HepG2 (cell line): Measurements from ENCODE around the gene GOLT1A. TPM values are rescaled to one million over a fixed set of nuclear protein-coding genes. Genes with fewer than 3 reads are reported as not detected.
A peak's percentile ranks its signal among the peaks of the same experiment; 100 is the strongest.

ENCODE experiments used
- BRD4 ChIP-seq: sonication (generic); formaldehyde crosslinking; IDR thresholded peaks from 2 replicates; pipeline ENCODE4 v1.4.0; 2020; ENCODE audit warnings: missing genetic modification reagents
- HIVEP1 ChIP-seq: sonication (generic); formaldehyde crosslinking; IDR thresholded peaks from 2 replicates; pipeline ENCODE4 v1.4.0; 2020; ENCODE audit warnings: mild to moderate bottlenecking, missing genetic modification reagents
- HNRNPL ChIP-seq: fragments of 200-400 bp; formaldehyde crosslinking; IDR thresholded peaks from 2 replicates; pipeline ENCODE4 v1.6.1; 2017; ENCODE audit warnings: mild to moderate bottlenecking, low read depth, low read length
- MAFF ChIP-seq: IDR thresholded peaks from 2 replicates; pipeline ENCODE4 v1.6.1; 2011; ENCODE audit warnings: low read depth, low read length, improper control_type of control experiment
- MXI1 ChIP-seq: IDR thresholded peaks from 3 replicates; pipeline ENCODE4 v1.6.1; 2012; ENCODE audit warnings: low read depth, low read length, inconsistent platforms, borderline replicate concordance
- NFYC ChIP-seq: IDR thresholded peaks from 2 replicates; pipeline ENCODE4 v1.6.1; 2016; ENCODE audit warnings: missing genetic modification reagents, missing compliant biosample characterization
- NR1H2 ChIP-seq: sonication (generic); formaldehyde crosslinking; IDR thresholded peaks from 2 replicates; pipeline ENCODE4 v1.8.1; 2022; ENCODE audit warnings: low read depth, missing genetic modification reagents, borderline replicate concordance
- SNAI1 ChIP-seq: sonication (generic); formaldehyde crosslinking; IDR thresholded peaks from 2 replicates; pipeline ENCODE4 v1.5.0; 2020; ENCODE audit warnings: mild to moderate bottlenecking, missing genetic modification reagents, borderline replicate concordance
- SP2 ChIP-seq: sonication (generic); formaldehyde crosslinking; IDR thresholded peaks from 2 replicates; pipeline ENCODE4 v1.5.1; 2020; ENCODE audit warnings: mild to moderate bottlenecking, missing genetic modification reagents
- TGIF2 ChIP-seq: IDR thresholded peaks from 2 replicates; pipeline ENCODE4 v1.6.1; 2016; ENCODE audit warnings: control low read depth, missing compliant biosample characterization
- U2AF2 ChIP-seq: fragments of 200-400 bp; formaldehyde crosslinking; IDR thresholded peaks from 2 replicates; pipeline ENCODE4 v1.6.1; 2017; ENCODE audit warnings: low read depth, mild to moderate bottlenecking, low read length
- ZBTB38 ChIP-seq: sonication (generic); formaldehyde crosslinking; IDR thresholded peaks from 2 replicates; pipeline ENCODE4 v1.5.1; 2020; ENCODE audit warnings: mild to moderate bottlenecking, missing genetic modification reagents
- ZNF550 ChIP-seq: sonication (generic); formaldehyde crosslinking; IDR thresholded peaks from 2 replicates; pipeline ENCODE4 v1.4.0; 2020; ENCODE audit warnings: mild to moderate bottlenecking, missing genetic modification reagents, borderline replicate concordance
- ZNF563 ChIP-seq: sonication (generic); formaldehyde crosslinking; IDR thresholded peaks from 2 replicates; pipeline ENCODE4 v1.8.0; 2022; ENCODE audit warnings: mild to moderate bottlenecking, moderate library complexity, missing genetic modification reagents
- ZNF652 ChIP-seq: IDR thresholded peaks from 2 replicates; pipeline ENCODE4 v1.6.1; 2016; ENCODE audit warnings: low read depth, borderline replicate concordance
- ZNF781 ChIP-seq: sonication (generic); formaldehyde crosslinking; IDR thresholded peaks from 2 replicates; pipeline ENCODE4 v1.5.1; 2020; ENCODE audit warnings: borderline replicate concordance, mild to moderate bottlenecking, missing genetic modification reagents; ENCODE audit errors: not compliant biosample characterization
- ZNF788 ChIP-seq: sonication (generic); formaldehyde crosslinking; IDR thresholded peaks from 2 replicates; pipeline ENCODE4 v1.5.0; 2020; ENCODE audit warnings: mild to moderate bottlenecking, missing genetic modification reagents, borderline replicate concordance
- polyA plus RNA-seq, 8 experiments: library from polyadenylated mRNA; depleted of rRNA in 3 of 8; stranded (reverse) in 7 of 8; unstranded in 1 of 8; fragments of >200 nt; fragmentation: Illumina TruSeq in 4 of 8; extraction: Trizol in 4 of 8; gene quantifications; 2 replicates each; pipeline versions ENCODE4 v1.2.1 to v1.2.3, GENCODE V29; 2011 to 2016; ENCODE audit warnings: low read depth in 4 of 8, missing spikeins in 1 of 8, mixed read lengths in 1 of 8; ENCODE audit not compliant: insufficient read depth in 1 of 8
- total RNA-seq, 5 experiments: library from RNA; depleted of rRNA; stranded (reverse); fragments of >200 nt; fragmentation: Illumina TruSeq; extraction: Trizol; gene quantifications; 2 replicates each; pipeline ENCODE4 v1.2.3, GENCODE V29; 2016; ENCODE audit warnings: low read depth in 1 of 5
- TF ChIP-seq, protein P1 (sequence below): sonication (generic); formaldehyde crosslinking; IDR thresholded peaks from 2 replicates; pipeline ENCODE4 v1.4.0; 2020; ENCODE audit warnings: missing genetic modification reagents, mild to moderate bottlenecking, borderline replicate concordance
- TF ChIP-seq, protein P2 (sequence below): sonication (generic); formaldehyde crosslinking; IDR thresholded peaks from 2 replicates; pipeline ENCODE4 v1.5.0; 2020; ENCODE audit warnings: mild to moderate bottlenecking, missing genetic modification reagents
- TF ChIP-seq, protein P3 (sequence below): IDR thresholded peaks from 2 replicates; pipeline ENCODE4 v1.6.1; 2016; ENCODE audit warnings: missing compliant biosample characterization, missing genetic modification reagents, borderline replicate concordance
- TF ChIP-seq, protein P4 (sequence below): sonication (generic); formaldehyde crosslinking; IDR thresholded peaks from 2 replicates; pipeline ENCODE4 v1.4.0; 2020; ENCODE audit warnings: missing genetic modification reagents

The GOLT1A gene
- total and polyA plus RNA-seq, 2 of the 13 experiments (the other 11 are each of a cell fraction or from before 2014, with no cell fraction given) = 25.8 to 28.0 TPM

DNA sequence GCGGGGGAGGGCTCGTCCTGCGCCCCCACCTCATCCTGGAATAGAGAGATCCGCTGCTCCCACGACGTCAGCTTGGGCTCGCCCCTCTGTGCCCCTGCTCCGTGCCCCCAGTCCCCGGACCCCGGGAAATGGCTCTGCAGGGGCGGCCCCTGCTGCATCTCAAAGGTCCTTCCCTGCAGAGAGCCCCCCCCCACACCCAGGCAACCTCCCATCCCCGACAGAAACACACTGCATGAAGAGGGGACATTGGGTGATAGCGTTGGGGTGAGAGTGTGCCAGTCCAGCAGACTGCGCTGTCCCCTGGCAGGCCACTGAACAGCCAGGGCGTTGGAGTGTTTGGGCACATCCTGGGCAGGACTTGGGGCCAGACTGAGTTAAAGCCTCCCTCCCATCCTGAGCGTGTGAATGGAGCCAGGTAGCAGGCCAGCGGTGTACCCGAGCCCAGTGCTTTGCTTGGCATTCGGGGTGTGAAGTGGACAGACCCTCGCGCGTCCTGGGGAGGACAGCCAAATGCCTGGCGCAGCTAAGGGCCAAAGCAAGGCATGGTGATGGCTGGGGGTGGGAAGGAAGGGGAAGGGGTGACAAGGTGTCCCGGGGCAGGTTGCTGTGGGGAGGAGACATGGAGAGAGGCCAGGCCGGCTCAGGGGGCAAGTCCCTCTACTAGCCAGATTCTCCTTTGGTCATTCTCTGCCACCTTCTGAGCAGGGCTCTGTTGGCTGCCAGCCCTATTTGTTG lies 61.3 kb downstream of the GOLT1A start (continued):
- TF ChIP-seq, protein P1, sequence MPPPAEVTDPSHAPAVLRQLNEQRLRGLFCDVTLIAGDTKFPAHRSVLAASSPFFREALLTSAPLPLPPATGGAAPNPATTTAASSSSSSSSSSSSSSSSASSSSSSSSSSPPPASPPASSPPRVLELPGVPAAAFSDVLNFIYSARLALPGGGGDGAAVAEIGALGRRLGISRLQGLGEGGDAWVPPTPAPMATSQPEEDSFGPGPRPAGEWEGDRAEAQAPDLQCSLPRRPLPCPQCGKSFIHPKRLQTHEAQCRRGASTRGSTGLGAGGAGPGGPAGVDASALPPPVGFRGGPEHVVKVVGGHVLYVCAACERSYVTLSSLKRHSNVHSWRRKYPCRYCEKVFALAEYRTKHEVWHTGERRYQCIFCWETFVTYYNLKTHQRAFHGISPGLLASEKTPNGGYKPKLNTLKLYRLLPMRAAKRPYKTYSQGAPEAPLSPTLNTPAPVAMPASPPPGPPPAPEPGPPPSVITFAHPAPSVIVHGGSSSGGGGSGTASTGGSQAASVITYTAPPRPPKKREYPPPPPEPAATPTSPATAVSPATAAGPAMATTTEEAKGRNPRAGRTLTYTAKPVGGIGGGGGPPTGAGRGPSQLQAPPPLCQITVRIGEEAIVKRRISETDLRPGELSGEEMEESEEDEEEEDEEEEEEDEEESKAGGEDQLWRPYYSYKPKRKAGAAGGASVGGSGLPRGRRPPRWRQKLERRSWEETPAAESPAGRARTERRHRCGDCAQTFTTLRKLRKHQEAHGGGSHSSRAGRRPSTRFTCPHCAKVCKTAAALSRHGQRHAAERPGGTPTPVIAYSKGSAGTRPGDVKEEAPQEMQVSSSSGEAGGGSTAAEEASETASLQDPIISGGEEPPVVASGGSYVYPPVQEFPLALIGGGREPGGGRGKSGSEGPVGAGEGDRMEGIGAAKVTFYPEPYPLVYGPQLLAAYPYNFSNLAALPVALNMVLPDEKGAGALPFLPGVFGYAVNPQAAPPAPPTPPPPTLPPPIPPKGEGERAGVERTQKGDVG (CRISPR knock-in tag) = peak; percentile 52; the same call in 1 of the 2 replicates
- TF ChIP-seq NR1H2 (CRISPR knock-in tag) (no peak), U2AF2 (no peak), TGIF2 (CRISPR knock-in tag) (no peak), ZNF563 (CRISPR knock-in tag) (no peak), MAFF (no peak), HNRNPL (peak; percentile 90), ZNF652 (CRISPR knock-in tag) (no peak), SNAI1 (CRISPR knock-in tag) (no peak), ZNF788 (peak; percentile 62; the same call in 1 of the 2 replicates), ZNF550 (CRISPR knock-in tag) (no peak), HIVEP1 (peak; percentile 81; the same call in 1 of the 2 replicates), SP2 (CRISPR knock-in tag) (no peak), MXI1 (no peak), BRD4 (no peak), ZNF781 (CRISPR knock-in tag) (no peak), NFYC (no peak), ZBTB38 (CRISPR knock-in tag) (no peak)
- TF ChIP-seq, protein P2, sequence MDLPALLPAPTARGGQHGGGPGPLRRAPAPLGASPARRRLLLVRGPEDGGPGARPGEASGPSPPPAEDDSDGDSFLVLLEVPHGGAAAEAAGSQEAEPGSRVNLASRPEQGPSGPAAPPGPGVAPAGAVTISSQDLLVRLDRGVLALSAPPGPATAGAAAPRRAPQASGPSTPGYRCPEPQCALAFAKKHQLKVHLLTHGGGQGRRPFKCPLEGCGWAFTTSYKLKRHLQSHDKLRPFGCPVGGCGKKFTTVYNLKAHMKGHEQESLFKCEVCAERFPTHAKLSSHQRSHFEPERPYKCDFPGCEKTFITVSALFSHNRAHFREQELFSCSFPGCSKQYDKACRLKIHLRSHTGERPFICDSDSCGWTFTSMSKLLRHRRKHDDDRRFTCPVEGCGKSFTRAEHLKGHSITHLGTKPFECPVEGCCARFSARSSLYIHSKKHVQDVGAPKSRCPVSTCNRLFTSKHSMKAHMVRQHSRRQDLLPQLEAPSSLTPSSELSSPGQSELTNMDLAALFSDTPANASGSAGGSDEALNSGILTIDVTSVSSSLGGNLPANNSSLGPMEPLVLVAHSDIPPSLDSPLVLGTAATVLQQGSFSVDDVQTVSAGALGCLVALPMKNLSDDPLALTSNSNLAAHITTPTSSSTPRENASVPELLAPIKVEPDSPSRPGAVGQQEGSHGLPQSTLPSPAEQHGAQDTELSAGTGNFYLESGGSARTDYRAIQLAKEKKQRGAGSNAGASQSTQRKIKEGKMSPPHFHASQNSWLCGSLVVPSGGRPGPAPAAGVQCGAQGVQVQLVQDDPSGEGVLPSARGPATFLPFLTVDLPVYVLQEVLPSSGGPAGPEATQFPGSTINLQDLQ (CRISPR knock-in tag) = no peak
- TF ChIP-seq, protein P3, sequence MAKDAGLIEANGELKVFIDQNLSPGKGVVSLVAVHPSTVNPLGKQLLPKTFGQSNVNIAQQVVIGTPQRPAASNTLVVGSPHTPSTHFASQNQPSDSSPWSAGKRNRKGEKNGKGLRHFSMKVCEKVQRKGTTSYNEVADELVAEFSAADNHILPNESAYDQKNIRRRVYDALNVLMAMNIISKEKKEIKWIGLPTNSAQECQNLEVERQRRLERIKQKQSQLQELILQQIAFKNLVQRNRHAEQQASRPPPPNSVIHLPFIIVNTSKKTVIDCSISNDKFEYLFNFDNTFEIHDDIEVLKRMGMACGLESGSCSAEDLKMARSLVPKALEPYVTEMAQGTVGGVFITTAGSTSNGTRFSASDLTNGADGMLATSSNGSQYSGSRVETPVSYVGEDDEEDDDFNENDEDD (CRISPR knock-in tag) = no peak
- TF ChIP-seq, protein P4, sequence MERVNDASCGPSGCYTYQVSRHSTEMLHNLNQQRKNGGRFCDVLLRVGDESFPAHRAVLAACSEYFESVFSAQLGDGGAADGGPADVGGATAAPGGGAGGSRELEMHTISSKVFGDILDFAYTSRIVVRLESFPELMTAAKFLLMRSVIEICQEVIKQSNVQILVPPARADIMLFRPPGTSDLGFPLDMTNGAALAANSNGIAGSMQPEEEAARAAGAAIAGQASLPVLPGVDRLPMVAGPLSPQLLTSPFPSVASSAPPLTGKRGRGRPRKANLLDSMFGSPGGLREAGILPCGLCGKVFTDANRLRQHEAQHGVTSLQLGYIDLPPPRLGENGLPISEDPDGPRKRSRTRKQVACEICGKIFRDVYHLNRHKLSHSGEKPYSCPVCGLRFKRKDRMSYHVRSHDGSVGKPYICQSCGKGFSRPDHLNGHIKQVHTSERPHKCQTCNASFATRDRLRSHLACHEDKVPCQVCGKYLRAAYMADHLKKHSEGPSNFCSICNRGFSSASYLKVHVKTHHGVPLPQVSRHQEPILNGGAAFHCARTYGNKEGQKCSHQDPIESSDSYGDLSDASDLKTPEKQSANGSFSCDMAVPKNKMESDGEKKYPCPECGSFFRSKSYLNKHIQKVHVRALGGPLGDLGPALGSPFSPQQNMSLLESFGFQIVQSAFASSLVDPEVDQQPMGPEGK (CRISPR knock-in tag) = 0 out of 2 replicates have a peak, but pooled peaks have one; percentile 59
